ENCODE data around the gene AP2A1.

DNA sequence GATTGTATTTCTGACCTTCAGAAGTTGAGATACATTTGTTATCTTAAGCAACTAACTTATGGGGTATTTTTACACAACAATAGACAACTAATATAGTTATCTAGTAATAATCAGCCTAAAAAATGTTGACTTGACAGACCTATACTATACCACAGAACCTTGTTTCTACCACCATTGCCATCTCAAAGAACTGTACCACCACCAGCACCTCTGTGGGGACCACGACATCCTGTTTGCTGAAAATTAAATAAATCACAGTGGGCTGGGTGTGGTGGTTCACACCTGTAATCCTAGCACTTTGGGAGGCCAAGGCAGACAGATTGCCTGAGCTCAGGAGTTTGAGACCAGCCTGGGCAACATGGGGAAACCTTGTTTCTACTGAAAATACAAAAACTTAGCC, 27.7 kb upstream of the AP2A1 start:
- TF ChIP-seq, protein P1, sequence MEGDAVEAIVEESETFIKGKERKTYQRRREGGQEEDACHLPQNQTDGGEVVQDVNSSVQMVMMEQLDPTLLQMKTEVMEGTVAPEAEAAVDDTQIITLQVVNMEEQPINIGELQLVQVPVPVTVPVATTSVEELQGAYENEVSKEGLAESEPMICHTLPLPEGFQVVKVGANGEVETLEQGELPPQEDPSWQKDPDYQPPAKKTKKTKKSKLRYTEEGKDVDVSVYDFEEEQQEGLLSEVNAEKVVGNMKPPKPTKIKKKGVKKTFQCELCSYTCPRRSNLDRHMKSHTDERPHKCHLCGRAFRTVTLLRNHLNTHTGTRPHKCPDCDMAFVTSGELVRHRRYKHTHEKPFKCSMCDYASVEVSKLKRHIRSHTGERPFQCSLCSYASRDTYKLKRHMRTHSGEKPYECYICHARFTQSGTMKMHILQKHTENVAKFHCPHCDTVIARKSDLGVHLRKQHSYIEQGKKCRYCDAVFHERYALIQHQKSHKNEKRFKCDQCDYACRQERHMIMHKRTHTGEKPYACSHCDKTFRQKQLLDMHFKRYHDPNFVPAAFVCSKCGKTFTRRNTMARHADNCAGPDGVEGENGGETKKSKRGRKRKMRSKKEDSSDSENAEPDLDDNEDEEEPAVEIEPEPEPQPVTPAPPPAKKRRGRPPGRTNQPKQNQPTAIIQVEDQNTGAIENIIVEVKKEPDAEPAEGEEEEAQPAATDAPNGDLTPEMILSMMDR (IDR thresholded peaks at IDR 0.05) = no peak
- no peak for TF ChIP-seq POLR2A (IDR thresholded peaks at IDR 0.05)
